Kidney capillary endothelial cell (primary cell): Measurements from ENCODE around the gene MASP2.
A peak's percentile ranks its signal among the peaks of the same experiment; 100 is the strongest.
"Not testable (repeated sequence)": the region's sequence is repeated elsewhere in the genome, so short reads cannot be mapped to it uniquely, and the experiment has no call there.

Experiments
- DNase-seq: peaks from one replicate; pipeline ENCODE4 v3.0.0-alpha.2; 2018; ENCODE audit warnings: low spot score

MASP2 gene

GRCh38 chr1:11046625-11047365 is at the start of gene MASP2:
TSS of gene MASP2 (minus strand) at chr1:11047239. CDS start at chr1:11047207, 32 bp downstream.
- DNase-seq: no peak

DNA sequence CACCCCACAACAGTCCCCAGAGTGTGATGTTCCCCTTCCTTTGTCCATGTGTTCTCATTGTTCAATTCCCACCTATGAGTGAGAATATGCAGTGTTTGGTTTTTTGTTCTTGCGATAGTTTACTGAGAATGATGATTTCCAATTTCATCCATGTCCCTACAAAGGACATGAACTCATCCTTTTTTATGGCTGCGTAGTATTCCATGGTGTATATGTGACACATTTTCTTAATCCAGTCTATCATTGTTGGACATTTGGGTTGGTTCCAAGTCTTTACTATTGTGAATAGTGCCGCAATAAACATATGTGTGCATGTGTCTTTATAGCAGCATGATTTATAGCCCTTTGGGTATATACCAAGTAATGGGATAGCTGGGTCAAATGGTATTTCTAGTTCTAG is 36.7 kb upstream of the MASP2 start:
- DNase-seq: not testable (repeated sequence)

- DNase-seq: no peak
Measured at GRCh38 chr1:11080931-11081330, 33.9 kb upstream of the MASP2 start.

DNA sequence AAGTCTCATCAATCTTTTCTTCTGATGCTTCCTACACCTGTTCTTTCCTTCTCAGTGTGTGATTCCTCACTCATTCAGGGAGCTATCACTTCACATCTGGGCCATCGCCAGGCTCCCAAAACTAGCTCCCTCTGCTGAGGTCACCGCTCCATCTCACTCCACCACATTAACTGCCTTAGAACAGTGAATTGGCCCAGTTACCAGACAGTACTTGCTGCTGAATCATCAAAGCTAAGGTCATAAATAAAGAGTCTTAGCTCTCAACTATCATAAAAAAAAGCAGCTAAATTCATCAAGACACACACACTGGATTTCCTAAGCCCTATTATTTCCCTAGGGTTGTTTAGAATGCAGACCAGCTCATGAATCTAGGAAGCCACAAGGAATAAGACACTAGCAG is 31.6 kb upstream of the MASP2 start:
- no peak for DNase-seq

GRCh38 chr1:11073398-11073797 is 26.4 kb upstream of the MASP2 start:
- DNase-seq: not testable (repeated sequence)

DNA sequence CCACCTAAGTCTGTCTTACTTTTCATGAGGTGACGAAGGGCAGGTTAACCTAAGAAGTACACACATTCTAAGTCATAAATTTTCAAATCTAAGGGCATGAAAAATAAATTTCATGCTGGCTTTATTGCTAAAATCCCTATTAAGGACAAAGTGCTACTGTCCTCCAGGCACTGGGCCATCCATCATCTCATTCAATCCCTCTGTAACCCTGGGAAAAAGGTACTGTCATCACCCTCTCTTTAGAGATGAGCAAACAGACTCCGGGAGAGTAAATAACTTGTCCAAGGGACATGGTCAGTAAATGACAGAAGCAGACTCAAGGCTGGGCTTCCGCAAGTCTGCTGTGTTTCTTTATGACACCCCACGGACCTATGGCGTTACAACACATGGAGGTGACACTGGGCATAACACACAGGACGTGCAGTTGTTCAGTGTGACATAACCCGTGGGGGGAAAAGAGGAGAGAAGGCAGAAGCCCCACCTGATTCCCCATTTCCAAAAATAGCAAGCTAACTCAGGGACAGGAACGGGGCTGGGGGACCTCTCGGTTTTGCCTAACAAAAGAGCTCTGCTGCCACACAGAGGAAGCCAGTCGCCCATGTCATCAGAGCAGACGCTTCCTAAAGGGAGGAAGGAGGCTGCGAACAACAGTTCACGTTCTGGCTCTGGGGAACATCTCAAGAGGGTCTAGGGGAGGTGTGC is 25.3 kb upstream of the MASP2 start:
- DNase-seq: no peak

GRCh38 chr1:11071463-11072215 is 24.6 kb upstream of the MASP2 start:
- no peak for DNase-seq

GRCh38 chr1:11070876-11071275 is 23.8 kb upstream of the MASP2 start:
- no peak for DNase-seq

DNA sequence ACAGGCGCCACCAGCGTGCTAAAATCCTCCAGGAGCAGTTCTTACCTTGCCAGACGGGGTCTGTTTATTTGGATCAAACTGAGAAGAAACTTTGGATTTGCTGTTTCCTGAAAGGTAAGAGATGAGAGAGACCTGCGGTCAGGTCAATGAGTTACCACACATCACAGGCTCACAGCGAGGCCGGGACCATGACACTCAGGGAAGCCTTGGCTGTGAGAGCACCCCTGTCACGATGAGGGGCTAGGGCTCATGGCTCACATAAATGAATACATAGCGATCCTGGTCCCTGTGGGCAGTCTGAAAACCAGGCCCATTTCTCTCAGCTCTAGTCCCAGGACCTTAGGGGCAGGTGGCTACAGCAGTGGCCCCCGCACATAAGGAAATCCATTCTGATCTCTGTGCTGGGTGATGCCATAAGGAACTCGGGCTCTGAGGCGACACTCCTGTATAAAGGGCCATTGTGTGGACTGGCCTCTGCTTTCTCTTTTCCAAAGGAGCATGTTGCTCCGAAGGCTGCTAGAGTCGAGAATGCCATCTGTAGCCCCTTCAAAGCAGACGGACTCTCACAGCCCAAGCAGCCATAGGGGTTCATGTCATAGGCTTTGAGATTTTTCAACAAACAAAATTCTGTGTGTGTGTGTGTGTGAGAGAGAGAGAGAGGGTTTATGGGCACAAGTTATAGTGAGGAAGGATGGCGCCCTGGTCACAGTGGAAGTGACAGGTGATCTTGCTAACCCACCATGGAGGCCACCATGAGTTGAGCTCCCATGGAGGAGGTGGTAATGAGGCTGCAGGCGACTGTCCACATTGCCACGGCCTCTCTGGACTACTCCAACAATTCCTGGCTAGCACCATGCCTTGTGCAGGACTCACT is 21.8 kb upstream of the MASP2 start:
- no peak for DNase-seq

DNA sequence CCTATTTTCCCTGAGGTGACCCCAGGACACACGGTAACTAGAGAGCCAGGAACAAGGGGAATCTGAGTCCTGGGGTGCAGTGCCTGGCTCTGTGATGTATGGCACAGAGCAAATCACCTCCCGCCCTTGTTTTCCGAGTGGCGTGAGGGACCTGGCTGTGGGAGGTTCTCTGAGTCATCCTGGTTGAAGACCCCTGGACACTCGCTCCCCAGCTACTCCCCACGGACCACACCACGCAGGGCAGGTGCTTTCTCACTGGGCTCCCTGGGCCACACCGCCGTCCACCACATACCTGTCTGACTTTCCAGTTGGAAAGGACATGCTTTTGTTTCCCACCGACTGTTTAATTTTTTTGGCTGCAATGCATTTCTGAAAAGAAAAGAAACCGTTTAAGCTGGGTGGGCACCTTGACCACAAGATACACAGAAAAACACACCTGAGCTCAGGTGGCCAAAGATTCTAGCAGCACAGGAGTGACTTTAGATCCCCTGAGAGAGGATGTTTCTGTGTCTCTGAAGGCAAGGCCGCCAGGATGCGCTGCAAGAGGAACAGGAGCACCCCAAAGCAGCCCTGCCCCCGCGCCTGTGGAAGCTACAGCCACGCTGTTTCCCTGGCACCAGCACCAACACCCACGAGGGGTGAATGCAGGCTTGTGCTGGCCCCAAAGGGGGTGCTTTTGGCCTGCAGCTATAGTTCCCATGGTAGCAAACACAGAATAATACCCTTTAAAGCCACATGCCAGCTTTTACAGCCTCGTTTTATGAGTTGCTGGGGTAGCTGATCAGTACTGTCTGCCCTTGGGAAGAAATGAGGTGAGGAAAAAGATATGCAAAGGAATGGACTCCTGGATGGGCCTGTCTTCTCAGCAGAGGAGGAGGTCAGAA is 20.9 kb upstream of the MASP2 start:
- no peak for DNase-seq

GRCh38 chr1:11065796-11066195 is 18.8 kb upstream of the MASP2 start:
- DNase-seq: no peak

DNA sequence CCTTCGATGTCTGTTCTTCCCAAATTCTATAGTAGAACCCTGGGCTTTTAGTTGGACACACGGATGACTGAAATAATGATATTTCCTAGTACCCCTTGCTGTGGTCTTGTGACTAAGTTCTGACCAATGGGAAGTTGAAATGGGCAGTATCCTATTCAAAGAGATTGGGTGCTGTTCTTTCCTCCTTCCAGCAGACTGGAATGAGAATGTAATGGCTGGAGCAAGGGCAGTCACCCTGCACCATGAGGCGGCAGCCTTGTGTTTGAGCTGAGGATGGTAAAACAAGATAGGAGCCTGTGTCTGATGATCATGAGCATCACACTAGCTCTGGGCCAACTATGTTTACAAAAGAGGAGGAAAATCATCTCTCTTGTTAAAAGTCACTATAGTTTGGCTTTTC is 17.9 kb upstream of the MASP2 start:
- DNase-seq: no peak

GRCh38 chr1:11063937-11064537 is 17.0 kb upstream of the MASP2 start:
- DNase-seq: not testable (repeated sequence)

DNA sequence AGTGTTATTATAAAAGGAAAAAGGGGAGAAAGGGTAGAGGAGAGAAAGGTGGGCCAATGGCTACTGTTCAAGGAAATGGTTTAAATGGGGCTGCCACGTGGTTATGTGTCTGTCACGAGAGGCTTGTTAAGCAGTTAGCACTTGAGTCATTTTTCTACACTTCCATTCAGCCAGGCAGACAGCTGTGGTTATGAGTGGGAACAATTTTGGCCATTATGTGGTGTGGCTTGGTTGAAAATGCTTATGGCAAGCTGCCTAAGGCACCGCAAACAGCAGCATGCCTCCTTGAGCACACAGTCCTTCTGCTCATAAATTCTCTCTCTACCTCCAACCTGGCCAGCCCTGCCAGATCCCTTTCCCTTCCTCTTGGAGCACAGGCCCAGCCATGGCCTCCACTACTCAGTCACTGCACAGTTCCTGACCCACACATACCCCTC is 15.9 kb upstream of the MASP2 start:
- no peak for DNase-seq

DNA sequence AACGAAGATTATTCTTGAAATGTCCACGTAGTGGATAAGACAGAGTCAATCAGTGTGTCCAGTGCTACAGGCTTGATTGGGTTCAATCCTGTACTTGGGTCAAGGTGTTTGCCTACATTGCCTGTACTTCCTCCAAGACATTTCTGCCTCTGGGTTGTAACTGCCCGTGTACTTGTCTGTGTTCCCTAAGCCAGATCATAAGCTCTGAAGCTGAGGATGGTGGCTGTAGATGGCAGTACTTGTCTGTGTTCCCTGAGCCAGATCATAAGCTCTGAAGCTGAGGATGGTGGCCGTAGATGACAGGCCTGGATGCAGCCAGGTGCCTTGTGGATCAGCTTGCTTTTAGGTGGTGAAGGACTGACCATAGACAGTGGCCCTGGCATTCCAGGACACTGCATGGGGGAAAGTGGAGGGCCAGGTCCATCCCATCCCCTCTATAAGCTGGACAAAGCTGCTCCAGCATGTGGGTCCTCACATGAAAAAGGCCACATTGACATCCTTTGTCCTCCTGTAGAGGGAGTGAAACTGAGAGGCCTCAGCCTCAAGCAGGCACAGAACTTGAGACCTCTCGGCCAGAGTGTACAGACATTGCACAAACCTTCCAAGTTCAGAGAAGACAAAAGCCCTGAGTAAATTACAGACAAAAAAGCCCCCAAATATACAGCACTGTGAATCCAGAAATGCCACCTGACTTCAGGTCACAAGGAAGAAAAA is 14.8 kb upstream of the MASP2 start:
- no peak for DNase-seq

GRCh38 chr1:11059968-11060830 is 13.2 kb upstream of the MASP2 start, which contains the start of gene SRM:
TSS of gene SRM (minus strand) at chr1:11060018. CDS start at chr1:11059943, 75 bp downstream.
- peak; percentile 90 for DNase-seq

DNA sequence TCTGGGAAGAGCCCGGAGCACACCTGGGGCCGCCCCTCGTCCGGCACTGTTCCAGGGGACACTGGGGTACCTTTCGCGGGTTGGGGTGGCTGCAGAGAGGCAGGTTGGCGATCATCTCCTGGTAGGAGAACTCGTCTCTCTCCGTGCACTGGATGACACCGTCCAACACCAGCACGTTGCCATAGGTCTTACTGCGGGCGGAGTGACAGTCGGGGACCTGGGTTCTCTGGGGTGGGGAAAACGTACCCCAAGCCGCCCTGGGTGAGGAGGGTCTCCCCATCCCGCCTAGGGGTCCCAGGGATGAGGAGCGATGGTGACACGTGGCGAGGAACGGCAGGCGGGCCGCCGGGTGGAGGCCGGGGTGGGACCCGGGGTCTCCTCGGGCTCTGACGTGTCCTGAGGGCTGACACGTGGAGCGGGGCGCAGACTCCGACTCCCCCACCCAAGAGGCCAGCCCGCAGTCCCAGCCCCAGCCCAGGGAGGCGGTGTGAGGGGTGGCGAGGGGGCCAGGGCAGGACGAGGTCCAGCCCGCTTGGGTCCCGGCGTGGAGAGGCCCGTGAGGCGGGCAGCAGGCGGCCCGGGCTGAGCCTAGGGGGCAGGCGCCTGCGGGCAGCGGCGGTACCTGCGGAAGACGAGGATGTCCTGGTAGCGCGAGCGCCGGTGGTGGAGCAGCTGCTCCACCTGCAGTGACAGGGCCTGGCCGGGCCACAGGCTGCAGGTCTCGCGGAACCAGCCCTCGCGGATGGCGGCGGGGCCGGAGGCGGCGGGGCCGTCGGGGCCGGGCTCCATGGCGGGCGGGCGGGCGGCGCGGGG is 12.3 kb upstream of the MASP2 start:
- no peak for DNase-seq
